GM12875 (cell line): ENCODE data around the gene CC2D1A.

Experiments
- H3K4me3 ChIP-seq: one replicate; pipeline ENCODE4 v1.5.1; 2011; ENCODE audit warnings: low read depth, low read length, control low read depth
- CTCF ChIP-seq: IDR thresholded peaks from 2 replicates; pipeline ENCODE4 v1.5.1; 2011; ENCODE audit warnings: low read depth, mild to moderate bottlenecking, control low read depth, inconsistent platforms, low read length, moderate library complexity, borderline replicate concordance; ENCODE audit not compliant: insufficient read depth

CC2D1A gene

GRCh38 chr19:13880059-13881043 lies 25.6 kb upstream of the CC2D1A start:
- TF ChIP-seq CTCF: peak; percentile 98
- H3K4me3 ChIP-seq: peak overlapping the region; percentile 27

- no peak overlapping the region for H3K4me3 ChIP-seq
- no peak for TF ChIP-seq CTCF
These were observed 24.7 kb upstream of the CC2D1A start for GRCh38 chr19:13881251-13881691.

- TF ChIP-seq CTCF: no peak
- no peak overlapping the region for H3K4me3 ChIP-seq
These were observed 24.1 kb upstream of the CC2D1A start for GRCh38 chr19:13881692-13882418.

GRCh38 chr19:13882419-13882795 lies 23.6 kb upstream of the CC2D1A start:
- H3K4me3 ChIP-seq: no peak overlapping the region
- TF ChIP-seq CTCF: no peak

- no peak for TF ChIP-seq CTCF
- H3K4me3 ChIP-seq: no peak overlapping the region
These were observed 23.2 kb upstream of the CC2D1A start for GRCh38 chr19:13882836-13883235.

GRCh38 chr19:13883516-13884064 lies 22.4 kb upstream of the CC2D1A start:
- no peak for TF ChIP-seq CTCF
- no peak overlapping the region for H3K4me3 ChIP-seq
